DND-41 (cell line): ENCODE data around the gene RNF183.

Source experiments
- CTCF ChIP-seq: IDR thresholded peaks from 2 replicates; pipeline ENCODE4 v1.5.1; 2012; ENCODE audit warnings: borderline replicate concordance, low read length, moderate library complexity, mild to moderate bottlenecking; ENCODE audit not compliant: poor library complexity, severe bottlenecking; ENCODE audit errors: extremely low read depth
- EZH2 ChIP-seq: IDR thresholded peaks from 3 replicates; pipeline ENCODE4 v1.6.1; 2012; ENCODE audit warnings: borderline replicate concordance, low read depth, mild to moderate bottlenecking, moderate library complexity, low read length, inconsistent platforms; ENCODE audit not compliant: severe bottlenecking

DNA sequence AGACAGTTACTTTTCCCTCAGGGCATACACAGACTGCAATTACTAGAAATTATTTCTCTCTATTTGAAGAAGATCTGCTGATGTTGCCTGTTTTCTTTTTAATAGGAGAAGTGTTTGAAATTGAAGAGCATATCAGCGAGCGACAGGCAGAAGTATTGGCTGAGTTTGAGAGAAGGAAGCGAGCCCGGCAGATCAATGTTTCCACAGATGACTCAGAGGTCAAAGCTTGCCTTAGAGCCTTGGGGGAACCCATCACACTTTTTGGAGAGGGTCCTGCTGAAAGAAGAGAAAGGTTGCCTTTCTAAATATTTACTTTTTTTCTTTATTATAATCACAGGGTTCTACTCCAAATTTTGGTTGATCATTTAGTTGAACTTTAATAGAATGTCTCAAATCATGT lies 24.3 kb downstream of the RNF183 start:
- TF ChIP-seq EZH2 (no peak), CTCF (no peak)
